ENCODE measurements around the gene PDXK.

Gene PDXK

GRCh38 chr21:43811262-43812105 is 92.6 kb downstream of the PDXK start:
- Histone ChIP-seq H3K79me2 (ENCODE audit: insufficient read depth, low read length) (no peaks in the 10 kb centered on the region), H3K9ac (ENCODE audit: low read length) (no peak overlapping the region), H3F3A (ENCODE audit: insufficient read depth) (no peaks in the 10 kb centered on the region), H3K9me3 (ENCODE audit: insufficient read depth, low read length) (no peaks in the 10 kb centered on the region), H3K4me3 (ENCODE audit: insufficient read depth, low read length, poor library complexity, severe bottlenecking) (no peak overlapping the region), H3K9me2 (replicated peaks; ENCODE audit: insufficient read depth, low read length) (no peaks in the 10 kb centered on the region), H4K20me1 (ENCODE audit: low read depth, low read length) (no peaks in the 10 kb centered on the region), H3K27ac (ENCODE audit: low read depth, low read length) (no peak overlapping the region), H3K27me3 (ENCODE audit: low read length) (no peaks in the 10 kb centered on the region), H2AFZ (ENCODE audit: low read depth, low read length, severe bottlenecking) (no peak overlapping the region), H3K4me2 (ENCODE audit: low read depth, low read length, poor library complexity, severe bottlenecking) (no peak overlapping the region), H3K36me3 (ENCODE audit: low read length) (no peaks in the 10 kb centered on the region)
- TF ChIP-seq EZH2phosphoT487 (conservative IDR thresholded peaks at IDR 0.05; ENCODE audit: low read length) (no peak), CTCF (IDR thresholded peaks at IDR 0.05; ENCODE audit: insufficient read depth, low read length, poor library complexity, severe bottlenecking) (no peak)
